ENCODE results near the gene PDE4B.

PDE4B gene

DNA sequence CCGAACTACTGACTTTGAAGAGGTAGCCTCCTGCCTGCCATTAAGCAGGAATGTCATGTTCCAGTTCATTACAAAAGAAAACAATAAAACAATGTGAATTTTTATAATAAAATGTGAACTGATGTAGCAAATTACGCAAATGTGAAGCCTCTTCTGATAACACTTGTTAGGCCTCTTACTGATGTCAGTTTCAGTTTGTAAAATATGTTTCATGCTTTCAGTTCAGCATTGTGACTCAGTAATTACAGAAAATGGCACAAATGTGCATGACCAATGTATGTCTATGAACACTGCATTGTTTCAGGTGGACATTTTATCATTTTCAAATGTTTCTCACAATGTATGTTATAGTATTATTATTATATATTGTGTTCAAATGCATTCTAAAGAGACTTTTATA lies 581.5 kb downstream of the PDE4B start:
- no peak for DNase-seq

DNA sequence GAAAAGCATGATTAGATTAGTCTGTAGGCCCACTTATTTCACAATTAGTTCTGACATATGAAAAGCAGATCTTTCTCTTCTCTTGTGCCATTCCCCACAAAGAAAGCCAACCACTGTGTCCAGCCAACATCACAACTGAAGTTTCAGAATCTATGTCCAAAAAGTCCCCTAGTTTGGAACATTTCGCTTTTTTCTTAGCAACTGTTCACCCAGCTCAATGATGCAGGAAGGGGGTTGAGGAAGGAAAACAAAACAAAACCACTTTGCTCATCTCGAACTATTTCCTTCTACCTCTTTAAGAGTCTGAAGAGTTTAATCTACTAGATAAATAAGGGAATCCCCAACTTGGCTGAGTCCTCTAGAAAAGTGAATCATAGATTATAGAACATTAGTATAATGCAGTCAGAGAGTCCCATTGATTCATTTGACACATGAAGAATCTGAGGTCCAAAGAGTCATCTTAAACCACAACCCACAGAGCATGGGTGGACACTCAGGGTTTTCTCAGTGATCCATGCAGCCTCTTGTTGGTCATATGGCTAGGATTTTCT lies 581.9 kb downstream of the PDE4B start:
- DNase-seq, result no peak

DNA sequence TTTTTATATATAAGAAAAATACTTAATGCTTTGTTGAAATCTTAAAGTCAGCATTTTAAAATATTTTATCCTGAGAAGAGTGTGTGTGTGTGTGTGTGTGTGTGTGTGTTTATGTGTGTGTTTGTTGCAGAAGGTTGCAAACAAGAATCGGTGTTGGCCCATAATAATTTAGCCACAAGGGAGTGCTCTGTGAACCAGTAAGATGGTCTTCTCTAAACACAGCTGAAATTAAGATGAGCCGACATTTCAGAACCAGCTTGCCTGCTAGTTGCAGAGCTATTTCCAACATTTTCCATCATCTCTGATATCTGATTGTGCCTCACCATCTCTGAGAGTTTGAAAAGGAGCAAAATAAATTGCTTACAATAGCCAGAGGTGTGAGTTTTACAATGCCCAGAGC lies 582.4 kb downstream of the PDE4B start:
- DNase-seq, result no peak

DNA sequence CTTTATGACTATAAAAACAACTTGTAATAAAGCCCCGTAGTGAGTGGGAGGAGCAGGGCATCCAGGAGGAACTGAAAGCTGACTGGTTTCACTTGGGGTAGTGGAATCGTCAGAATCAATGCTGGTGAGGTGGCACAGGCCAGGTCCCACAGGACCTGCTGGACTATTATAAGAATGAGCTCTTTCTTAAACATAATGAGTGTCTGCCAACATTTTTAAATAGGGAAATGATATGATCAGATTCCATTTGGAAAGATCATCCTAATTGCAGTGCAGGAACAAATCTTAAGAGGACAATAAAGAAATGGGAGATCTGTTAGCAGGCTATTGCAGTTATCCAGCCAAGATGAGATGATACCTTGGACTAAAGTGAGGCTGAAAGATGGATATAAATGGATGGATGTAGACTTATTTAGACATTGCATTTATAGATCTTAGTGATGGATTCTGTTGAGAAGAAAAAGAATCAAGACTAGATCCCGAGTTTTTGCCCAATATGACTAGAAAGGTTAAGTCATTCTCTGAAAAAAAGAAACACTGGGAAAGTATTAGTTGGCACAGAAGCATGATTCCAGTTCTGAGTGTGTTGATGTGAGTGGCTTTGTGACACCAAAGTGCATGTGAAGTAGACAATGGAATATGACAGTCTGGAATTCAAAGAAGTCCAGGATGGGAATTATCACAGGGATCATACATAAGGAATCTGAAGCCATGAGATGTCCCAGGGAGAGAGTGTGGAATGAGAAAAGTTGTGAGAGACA lies 587.9 kb downstream of the PDE4B start:
- no peak for DNase-seq

DNA sequence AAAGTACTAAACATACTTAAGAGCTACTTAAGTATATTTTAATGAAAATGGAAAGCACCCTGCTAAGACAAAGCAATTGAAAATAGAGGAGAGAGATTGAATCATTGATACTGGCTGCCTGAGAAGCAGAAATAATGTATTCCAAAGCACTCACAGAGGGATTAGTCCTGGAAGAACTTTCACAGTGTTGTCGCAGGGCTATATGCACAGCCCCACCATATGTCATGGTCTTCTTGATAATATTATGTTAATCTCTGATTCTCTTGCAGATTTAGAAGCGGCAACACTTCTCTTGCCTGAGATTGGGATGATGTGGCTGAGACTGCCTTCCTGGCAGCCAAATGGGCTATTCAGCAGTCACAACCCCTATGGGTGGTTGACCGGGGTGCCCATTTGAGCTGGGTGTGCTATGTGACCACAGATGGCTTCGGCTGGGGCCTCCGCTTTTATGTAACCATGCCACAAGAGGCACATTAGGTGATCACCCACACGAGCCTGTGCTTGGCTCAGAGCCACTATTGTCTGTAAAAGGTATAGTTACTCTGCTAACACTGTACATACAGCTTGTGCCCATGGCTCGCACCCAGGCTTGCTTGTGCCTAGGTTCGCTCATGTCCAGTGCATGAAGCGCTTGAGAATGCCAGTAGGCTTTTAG lies 589.1 kb downstream of the PDE4B start:
- no peak for DNase-seq

DNA sequence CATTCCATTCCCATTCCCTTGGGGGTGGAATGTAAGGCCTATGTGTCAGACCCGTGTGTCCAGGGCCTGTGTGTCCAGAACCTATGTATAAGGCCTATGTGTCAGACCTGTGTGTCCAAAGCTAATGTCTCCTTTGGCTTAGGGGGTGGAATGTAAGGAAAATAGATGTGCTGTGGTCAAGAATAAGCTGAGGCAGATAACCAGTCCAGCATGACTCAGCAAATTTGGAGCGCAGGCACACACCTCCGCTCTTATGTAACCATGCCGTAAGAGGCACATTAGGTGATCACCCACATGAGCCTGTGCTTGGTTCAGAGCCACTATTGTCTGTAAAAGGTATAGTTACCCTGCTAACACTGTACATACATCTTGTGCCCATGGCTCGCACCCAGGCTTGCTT lies 590.5 kb downstream of the PDE4B start:
- peak; percentile 66 for DNase-seq

DNA sequence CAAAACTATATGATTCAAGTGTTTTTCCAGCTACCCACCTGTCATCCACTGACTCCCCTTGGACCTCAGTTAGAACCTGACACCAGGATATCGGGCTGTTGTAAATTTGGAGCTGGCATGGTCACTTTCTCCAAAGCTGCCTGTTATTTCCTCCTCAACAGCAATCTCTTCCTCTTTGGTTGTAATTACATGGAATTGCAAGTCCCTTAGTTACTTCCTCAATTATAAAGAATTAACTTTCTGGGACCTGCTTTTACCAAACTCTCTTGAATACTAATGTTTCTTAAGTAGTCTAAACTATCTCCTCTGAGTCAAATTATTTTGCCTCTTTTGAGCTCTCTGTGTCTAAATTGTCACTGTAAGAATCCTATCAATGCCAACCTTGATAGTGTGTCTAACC lies 590.9 kb downstream of the PDE4B start:
- no peak for DNase-seq

DNA sequence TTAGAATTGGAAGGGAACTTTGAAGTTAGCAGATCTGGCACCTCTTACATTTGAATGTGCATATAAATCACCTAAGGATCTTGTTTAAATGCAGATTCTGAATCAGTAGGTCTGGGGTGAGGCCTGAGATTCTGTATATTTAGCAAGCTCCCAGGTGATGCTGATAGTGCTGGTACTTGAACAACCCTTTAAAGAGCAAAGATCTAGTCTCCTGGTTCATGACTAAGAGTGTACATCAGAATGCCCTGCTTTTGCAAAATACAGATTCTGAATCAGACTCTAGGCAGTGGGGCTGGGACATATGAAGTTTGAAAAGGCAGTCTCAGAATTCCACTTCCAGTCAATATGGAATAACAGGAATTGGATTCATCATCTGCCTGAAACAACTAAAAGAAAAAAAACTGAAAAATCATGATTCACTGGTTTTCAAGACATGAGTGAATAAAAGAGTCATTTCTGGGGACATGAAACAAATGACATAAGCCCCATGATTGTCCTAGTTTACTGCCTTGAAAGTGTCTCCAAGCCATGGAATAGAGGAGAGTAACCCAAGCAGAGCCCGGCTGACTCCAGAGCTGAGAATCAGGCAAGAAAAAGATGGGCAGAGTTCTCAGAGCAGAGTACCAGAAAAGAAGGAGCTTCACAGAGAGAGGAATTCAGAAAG lies 591.7 kb downstream of the PDE4B start:
- DNase-seq, result no peak

DNA sequence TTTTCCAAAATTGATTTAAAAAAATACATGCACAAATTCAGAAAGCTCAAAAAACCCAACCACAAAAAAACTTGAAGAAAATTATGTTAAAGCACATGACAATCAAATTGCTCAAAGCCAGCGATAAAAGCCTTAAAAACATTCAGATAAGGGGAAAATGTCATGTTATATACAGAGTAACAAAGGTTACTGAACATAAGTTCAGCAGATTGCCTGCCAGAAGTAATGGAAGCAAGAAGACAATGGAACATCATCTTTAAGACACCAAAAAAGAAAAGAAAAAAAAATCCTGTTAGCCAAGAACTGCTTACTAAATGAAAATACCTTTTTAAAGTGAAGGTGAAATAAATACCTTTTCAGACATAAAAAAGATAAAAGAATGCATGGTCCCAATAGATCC lies 594.0 kb downstream of the PDE4B start:
- DNase-seq, result peak; percentile 17

DNA sequence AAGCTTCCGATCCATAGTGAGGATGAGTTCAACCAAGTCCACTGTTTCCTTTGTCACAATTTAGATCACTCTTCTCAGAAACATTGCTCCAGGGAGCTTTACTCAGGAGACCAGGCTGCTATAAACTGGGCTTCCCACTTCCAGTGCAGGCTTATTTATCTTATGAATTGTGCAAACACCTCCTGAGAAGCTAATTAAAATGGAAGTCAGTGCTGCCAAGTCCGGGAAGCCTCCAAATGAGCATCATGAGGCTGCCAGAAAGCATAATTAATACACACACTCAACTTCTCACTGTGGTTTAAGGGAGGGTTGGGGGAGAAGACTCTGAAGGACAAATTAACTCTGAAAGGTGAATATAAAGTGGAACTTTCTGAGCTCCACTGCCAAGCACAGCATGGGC lies 596.2 kb downstream of the PDE4B start:
- no peak for DNase-seq

DNA sequence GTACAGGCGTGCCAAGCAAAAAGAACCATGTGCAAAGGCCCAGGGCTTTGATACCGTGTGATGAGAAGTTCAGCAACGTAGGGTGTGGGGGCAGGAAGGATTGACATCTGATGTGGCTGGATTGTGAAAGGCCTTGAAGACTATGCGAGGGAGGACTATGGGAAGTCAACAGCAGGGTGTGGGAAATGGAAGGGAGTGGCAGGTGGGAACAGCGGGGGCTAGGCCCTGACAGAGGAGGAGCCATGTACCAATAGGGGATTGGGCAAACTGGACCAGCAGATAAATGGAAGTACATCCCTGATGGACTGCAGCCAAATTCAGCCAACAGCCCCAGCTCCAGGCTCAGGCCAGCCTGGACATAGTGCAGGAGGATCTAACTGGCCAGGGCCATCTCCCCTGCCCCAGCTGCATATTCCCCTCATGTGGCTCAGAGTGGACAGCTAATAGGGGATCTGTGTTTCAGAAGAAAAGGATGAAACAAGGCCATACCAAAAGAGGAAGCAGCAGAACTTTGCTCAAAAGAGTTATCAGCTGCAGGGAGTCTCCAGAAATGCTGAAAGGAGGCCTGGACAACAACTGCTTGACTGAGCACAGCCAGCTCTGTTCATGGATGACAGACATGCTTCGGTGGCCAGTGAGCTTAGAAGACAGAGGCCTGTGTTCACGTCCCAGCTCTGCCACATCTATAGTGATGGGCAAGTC lies 601.0 kb downstream of the PDE4B start:
- no peak for DNase-seq

DNA sequence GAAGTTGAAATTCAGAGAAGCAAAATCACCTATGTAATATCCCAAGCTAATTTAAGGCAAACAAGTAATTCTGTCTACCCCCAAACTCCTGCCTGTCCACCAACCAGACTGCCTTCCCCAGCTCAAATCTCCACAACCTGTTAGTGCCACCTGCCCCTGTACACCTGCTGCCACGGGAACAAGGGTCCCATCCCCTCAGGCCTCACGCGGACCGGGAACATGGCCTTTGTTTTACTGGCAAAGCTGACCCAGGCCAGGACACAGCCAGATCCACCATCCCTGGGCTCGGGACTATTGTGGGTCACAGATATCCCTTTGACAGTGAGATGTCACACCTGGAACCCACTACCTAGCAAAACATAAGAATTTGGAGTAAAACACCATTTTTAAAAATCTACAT lies 601.9 kb downstream of the PDE4B start:
- DNase-seq, result no peak

DNA sequence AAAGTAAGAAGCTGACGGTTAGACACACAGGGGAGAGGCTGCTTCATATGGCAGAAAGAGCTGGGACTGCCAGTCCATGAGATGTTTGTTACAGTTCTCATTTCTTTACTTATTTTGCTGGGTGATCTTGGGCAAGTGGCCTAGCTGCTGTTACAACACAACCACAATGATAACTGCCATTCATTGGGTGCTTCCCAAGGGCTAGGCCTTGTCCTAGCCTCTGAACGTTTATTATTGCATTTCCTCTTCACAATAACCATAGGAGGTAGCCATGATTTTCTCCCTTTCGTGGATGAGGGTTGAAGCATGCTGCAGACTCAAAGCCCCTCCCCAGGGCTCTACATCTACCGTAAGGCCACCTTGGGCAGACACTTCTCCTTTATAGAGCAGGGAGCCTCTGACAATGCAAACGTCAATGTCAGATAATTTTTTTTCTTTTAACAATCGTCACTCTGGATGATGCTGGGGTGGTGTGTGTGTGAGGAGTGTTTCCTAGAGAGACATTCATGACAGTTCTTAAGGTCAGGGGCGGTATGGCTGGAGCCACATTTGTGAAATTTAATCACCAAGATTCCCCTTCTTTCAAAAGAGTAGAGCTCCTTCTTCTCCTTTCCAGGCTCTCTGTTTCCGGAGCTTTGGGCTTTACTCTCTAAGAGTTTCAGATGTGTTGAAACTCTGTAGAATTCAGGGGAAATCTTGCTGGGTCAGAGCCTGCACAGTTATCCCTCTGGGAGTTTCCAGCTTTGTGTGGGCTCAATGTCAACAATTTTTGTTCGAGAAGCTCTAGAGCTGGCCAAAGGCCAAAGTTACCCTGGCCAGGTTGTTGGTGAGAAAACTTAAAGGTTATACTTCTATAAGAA lies 602.7 kb downstream of the PDE4B start:
- DNase-seq, result no peak

DNA sequence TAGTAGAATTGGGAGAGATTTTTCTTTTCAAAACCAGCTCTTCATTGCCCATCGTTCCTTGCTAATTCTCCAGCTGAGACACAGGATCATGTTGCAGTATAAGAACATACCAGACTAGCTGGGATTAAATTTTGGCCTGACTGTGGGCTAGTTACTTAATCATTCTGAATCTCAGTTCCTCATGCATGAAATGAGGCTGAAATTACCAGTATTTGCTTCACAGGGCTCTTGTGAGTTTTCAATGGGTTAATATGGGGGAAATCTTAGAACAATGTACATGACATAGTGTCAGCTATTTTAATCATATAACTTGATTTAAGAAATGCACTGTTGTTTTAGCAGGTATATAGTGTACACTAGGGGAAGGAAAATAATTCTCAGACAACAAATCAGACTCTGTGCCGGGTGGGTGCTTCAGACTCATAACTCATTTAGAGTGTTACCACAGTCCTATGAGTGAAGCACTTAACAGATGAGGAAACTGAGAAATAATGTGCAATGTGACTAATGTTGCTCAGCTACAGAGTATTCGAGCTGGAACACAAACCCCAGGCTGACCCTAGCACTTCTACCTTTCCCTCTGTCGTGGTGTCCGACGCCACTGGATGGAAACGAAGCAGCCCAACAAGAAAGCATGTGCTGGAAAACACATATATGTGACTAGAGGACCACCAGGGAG lies 603.7 kb downstream of the PDE4B start:
- no peak for DNase-seq

DNA sequence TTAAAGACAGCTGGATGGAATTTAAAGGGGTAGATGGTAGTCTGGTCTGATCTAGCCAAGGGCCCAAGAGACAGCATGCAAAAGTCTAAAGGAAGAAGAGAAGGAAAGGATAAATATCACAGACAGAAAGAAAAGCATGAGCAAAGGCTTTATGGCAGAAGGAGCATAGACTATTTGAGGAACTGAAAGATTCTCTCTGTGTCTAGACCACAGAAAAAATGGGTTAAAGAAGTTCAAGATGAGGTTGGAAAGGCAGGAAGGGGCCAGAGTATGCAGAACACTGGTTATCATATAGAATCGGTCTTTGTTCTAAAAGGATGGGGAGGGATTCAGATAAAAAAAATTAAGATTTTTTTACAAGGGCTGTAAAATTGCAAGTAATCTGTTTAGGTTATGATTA lies 604.5 kb downstream of the PDE4B start:
- no peak for DNase-seq

DNA sequence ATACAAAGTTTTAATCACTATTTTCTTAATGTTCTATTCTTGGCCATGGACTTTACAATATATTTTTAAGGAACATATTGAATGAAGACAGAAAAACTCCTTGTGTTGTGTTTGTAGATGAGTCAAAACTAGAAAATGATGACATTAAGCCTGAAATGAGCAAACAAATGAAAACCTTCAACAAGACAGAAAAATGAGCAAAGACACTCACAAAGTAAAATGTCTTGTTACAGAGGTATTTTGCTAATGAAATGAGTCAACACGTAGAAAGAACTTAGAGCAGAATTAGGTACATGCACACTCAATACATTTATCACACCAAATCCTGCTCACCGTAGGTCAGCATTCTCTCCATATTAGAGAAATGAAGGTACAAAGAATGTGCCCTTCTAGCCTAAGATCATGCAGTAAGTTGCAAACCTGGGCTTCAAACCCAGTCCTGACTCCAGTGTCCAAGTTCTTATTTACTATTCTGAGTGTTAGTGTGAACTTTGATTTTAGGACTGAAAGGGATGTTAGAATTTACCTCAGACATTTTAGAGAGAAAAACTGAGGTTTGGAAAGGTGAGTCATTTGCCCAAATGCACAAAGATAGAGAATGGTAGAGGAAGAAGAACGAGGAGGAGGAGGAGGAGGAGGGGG lies 607.3 kb downstream of the PDE4B start:
- no peak for DNase-seq

DNA sequence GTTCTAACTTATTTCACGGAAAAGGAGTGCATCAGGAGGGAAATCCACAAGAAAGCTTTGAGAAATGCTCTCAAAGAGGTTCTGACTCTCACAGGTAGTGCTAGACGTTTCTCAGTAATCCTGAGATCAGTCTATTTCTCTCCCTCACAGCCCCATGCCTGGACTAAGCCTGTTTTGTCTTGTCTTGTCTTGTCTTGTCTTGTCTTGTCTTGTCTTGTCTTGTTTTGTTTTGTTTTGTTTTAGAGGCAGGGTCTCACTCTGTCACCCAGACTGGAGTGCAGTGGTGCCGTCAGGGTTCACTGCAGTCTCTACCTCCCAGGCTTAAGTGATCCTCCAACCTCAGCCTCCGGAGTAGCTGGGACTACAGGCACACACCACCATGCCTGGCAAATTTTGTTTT lies 608.0 kb downstream of the PDE4B start:
- no peak for DNase-seq

DNA sequence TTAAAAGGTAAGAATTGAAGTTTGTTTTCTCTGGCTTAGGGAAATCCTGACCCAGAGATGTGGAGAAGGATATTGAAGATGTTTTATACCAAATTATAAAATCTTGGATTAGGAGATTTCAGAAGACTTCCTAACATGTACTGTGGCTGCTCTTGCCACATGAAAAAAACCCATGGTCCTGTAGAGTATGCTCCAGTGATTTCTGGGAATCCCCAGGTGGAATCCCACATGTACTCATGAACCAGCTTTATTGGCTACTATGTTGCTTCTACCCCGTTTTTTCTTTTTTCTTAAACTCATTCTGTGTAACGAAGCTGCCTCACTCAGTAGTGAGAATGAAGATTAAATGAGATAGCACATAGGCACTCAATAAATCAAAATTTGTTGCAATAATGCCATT lies 608.5 kb downstream of the PDE4B start:
- no peak for DNase-seq

DNA sequence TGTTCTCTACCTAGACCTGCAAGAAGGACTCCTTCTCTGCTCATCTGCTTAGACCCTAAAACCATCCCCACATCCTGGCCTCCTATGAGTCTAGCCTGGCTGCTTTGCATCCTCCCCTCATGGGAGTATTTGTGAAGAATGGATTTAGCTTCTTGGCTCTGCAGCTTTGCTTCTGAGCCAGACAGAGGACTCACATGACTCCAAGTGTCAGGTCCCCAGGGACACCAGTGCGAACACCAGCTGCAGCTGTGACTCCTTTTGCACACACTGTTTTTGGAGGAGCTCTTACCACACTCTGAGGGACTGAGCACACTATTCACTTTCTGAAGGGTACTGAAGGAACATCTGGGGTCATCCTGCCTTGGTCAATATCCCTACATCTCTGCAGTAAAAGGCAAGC lies 609.5 kb downstream of the PDE4B start:
- DNase-seq, result no peak

DNA sequence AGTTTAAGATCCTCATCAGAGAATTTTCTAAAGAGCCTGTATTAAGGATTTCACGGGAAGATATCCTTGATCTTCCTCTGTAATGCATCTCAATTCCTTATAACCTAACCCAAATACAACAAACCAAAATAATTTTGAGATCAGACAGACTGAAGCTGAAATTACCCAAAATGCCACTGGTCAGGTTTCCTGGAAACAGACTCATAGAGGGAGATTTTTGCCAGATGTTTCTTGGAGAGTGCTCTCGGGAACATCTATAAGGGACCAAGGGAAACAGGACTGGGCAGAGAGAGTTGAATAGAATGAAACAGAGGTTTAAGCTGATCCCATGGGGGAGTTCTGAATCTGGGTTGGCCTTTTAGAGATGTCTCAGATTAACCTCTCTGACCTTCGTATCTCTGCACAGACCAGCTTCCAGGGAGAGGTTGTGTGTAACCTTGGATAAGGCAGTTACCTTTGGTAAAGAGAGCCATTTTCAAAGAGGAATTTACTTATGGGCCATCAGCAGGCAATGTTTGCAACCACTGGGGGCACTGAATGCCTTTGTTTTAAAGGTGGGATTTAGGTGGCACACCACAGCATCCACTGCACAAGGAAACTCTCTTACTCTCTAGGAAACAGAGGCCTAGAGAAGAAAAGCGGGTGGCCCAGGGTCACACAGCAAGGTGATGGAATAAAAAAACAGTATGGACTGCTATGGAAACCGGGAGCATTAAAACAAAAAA lies 610.5 kb downstream of the PDE4B start:
- no peak for DNase-seq

DNA sequence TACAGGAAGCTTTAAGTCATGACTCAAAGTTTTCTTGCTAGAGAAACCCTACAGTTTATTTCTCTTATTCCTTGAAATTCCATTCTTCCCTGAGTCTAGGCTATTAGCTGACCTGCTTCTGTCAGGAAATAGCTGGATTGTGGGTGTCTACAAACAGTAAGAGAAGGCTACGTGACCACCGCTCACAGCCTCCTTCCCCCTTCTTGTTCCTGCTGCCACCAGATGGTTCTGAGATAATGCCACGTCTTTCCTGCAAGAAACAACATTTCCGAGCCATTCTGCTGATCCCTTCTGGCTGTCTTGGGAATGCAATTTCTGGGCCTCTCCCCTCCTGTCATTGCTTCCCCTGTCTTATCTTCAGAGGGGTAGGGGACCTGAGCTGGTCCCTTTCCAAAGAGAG lies 612.4 kb downstream of the PDE4B start:
- no peak for DNase-seq
